T-helper 22 cell (primary cell): ENCODE measurements around the gene HS6ST3.
"Not testable (repeated sequence)": the region's sequence is repeated elsewhere in the genome, so short reads cannot be mapped to it uniquely, and the experiment has no call there.

Source experiments
- DNase-seq: peaks from one replicate; pipeline ENCODE4 v3.0.0-alpha.2; 2020; ENCODE audit warnings: low read depth

The HS6ST3 gene

GRCh38 chr13:96444676-96445075 lies 354.8 kb downstream of the HS6ST3 start:
- DNase-seq = no peak

- no peak for DNase-seq
Observed at GRCh38 chr13:96449920-96450319, 360.0 kb downstream of the HS6ST3 start.

- no peak for DNase-seq
Observed at GRCh38 chr13:96450326-96451020, 360.6 kb downstream of the HS6ST3 start.

GRCh38 chr13:96454466-96454865 lies 364.6 kb downstream of the HS6ST3 start:
- no peak for DNase-seq

GRCh38 chr13:96460609-96461008 lies 370.7 kb downstream of the HS6ST3 start:
- no peak for DNase-seq

GRCh38 chr13:96473526-96474180 lies 383.7 kb downstream of the HS6ST3 start:
- no peak for DNase-seq

- no peak for DNase-seq
Observed at GRCh38 chr13:96474181-96474557, 384.3 kb downstream of the HS6ST3 start.

GRCh38 chr13:96475103-96475502 lies 385.2 kb downstream of the HS6ST3 start:
- no peak for DNase-seq

- DNase-seq = no peak
Observed at GRCh38 chr13:96481482-96481881, 391.6 kb downstream of the HS6ST3 start.

- DNase-seq = no peak
Observed at GRCh38 chr13:96490496-96490989, 400.6 kb downstream of the HS6ST3 start.

- no peak for DNase-seq
Observed at GRCh38 chr13:96491103-96491502, 401.2 kb downstream of the HS6ST3 start.

- no peak for DNase-seq
Observed at GRCh38 chr13:96492766-96493165, 402.9 kb downstream of the HS6ST3 start.

GRCh38 chr13:96499656-96500055 lies 409.7 kb downstream of the HS6ST3 start:
- no peak for DNase-seq

GRCh38 chr13:96500953-96501352 lies 411.0 kb downstream of the HS6ST3 start:
- DNase-seq = no peak

GRCh38 chr13:96503481-96503880 lies 413.6 kb downstream of the HS6ST3 start:
- no peak for DNase-seq

- DNase-seq = no peak
Observed at GRCh38 chr13:96511587-96511986, 421.7 kb downstream of the HS6ST3 start.

GRCh38 chr13:96519380-96519779 lies 429.5 kb downstream of the HS6ST3 start:
- no peak for DNase-seq

GRCh38 chr13:96524398-96525020 lies 434.6 kb downstream of the HS6ST3 start:
- not testable (repeated sequence) for DNase-seq

GRCh38 chr13:96525715-96526114 lies 435.8 kb downstream of the HS6ST3 start:
- no peak for DNase-seq

- no peak for DNase-seq
Observed at GRCh38 chr13:96527497-96527896, 437.6 kb downstream of the HS6ST3 start.

- DNase-seq = no peak
Observed at GRCh38 chr13:96532804-96533203, 442.9 kb downstream of the HS6ST3 start.

GRCh38 chr13:96533408-96533807 lies 443.5 kb downstream of the HS6ST3 start:
- no peak for DNase-seq

- no peak for DNase-seq
Observed at GRCh38 chr13:96539791-96540190, 449.9 kb downstream of the HS6ST3 start.
